ENCODE results near the gene DPYSL3.

- TF ChIP-seq POLR2A (IDR thresholded peaks at IDR 0.05) (no peak), CTCF (IDR thresholded peaks at IDR 0.05) (no peak)
These were observed 34.7 kb upstream of the DPYSL3 start for GRCh38 chr5:147544556-147544955.
